GM21367 (cell line): ENCODE measurements around the gene C1QTNF5.
"Not testable (repeated sequence)": the region's sequence is repeated elsewhere in the genome, so short reads cannot be mapped to it uniquely, and the experiment has no call there.

Source experiments
- ATAC-seq: cut with Tn5 transposase; IDR thresholded peaks from one replicate; pipeline ENCODE4 v1.9.1; 2021; ENCODE audit not compliant: unreplicated experiment

Gene C1QTNF5

GRCh38 chr11:119340335-119341221 is at the start of gene C1QTNF5:
Gene C1QTNF5 (minus strand): TSS chr11:119340883. CDS start chr11:119340397, 486 bp downstream.
- ATAC-seq = no peak

GRCh38 chr11:119389611-119390254 is 49.0 kb upstream of the C1QTNF5 start:
- ATAC-seq = no peak

- no peak for ATAC-seq
Measured at GRCh38 chr11:119388103-119388502, 47.4 kb upstream of the C1QTNF5 start.

GRCh38 chr11:119384332-119384731 is 43.6 kb upstream of the C1QTNF5 start:
- ATAC-seq = no peak

- ATAC-seq = not testable (repeated sequence)
Measured at GRCh38 chr11:119382513-119382912, 41.8 kb upstream of the C1QTNF5 start.

GRCh38 chr11:119382101-119382500 is 41.4 kb upstream of the C1QTNF5 start:
- ATAC-seq = no peak

- ATAC-seq = peak; percentile 93
Measured at GRCh38 chr11:119381181-119381988, 40.7 kb upstream of the C1QTNF5 start, which contains the start of gene USP2. Gene USP2 (minus strand): TSS chr11:119381690. CDS start chr11:119373480, 8,210 bp downstream.

GRCh38 chr11:119380827-119381180 is 40.1 kb upstream of the C1QTNF5 start:
- no peak for ATAC-seq

GRCh38 chr11:119380160-119380826 is 39.6 kb upstream of the C1QTNF5 start:
- no peak for ATAC-seq

- no peak for ATAC-seq
Measured at GRCh38 chr11:119378851-119379465, 38.3 kb upstream of the C1QTNF5 start.

- ATAC-seq = no peak
Measured at GRCh38 chr11:119377961-119378667, 37.4 kb upstream of the C1QTNF5 start.

GRCh38 chr11:119377112-119377901 is 36.6 kb upstream of the C1QTNF5 start:
- ATAC-seq = no peak

- ATAC-seq = no peak
Measured at GRCh38 chr11:119376197-119376847, 35.6 kb upstream of the C1QTNF5 start.

GRCh38 chr11:119375337-119376196 is 34.9 kb upstream of the C1QTNF5 start:
- ATAC-seq = no peak

- ATAC-seq = no peak
Measured at GRCh38 chr11:119374632-119375336, 34.1 kb upstream of the C1QTNF5 start.

- ATAC-seq = no peak
Measured at GRCh38 chr11:119373921-119374631, 33.4 kb upstream of the C1QTNF5 start.
